Stimulated activated CD4-positive, alpha-beta T cell treated with anti-CD3 and anti-CD28 coated beads, Interleukin-12 subunit alpha, Interleukin-12 subunit beta, amount 100 ng/mL, for 4 hours (primary cell): ENCODE measurements around the gene CERS6.
"Not testable (repeated sequence)": the region's sequence is repeated elsewhere in the genome, so short reads cannot be mapped to it uniquely, and the experiment has no call there.

Experiments
- DNase-seq: peaks from one replicate; pipeline ENCODE4 v3.0.0-alpha.2; 2020

Gene CERS6

GRCh38 chr2:168502852-168503251, 46.8 kb downstream of the CERS6 start:
- not testable (repeated sequence) for DNase-seq

GRCh38 chr2:168503901-168504300, 47.8 kb downstream of the CERS6 start:
- DNase-seq = no peak

- no peak for DNase-seq
These were observed 48.3 kb downstream of the CERS6 start for GRCh38 chr2:168504323-168504722.

- DNase-seq = no peak
These were observed 54.2 kb downstream of the CERS6 start for GRCh38 chr2:168510125-168510756.

GRCh38 chr2:168514692-168515091, 58.6 kb downstream of the CERS6 start:
- no peak for DNase-seq

- DNase-seq = no peak
These were observed 59.4 kb downstream of the CERS6 start for GRCh38 chr2:168515502-168515901.

GRCh38 chr2:168517816-168518215, 61.7 kb downstream of the CERS6 start:
- DNase-seq = no peak

- DNase-seq = no peak
These were observed 62.5 kb downstream of the CERS6 start for GRCh38 chr2:168518555-168519066.

GRCh38 chr2:168519534-168520308, 63.6 kb downstream of the CERS6 start:
- DNase-seq = no peak

GRCh38 chr2:168521053-168521741, 65.1 kb downstream of the CERS6 start:
- DNase-seq = no peak

GRCh38 chr2:168522446-168522845, 66.4 kb downstream of the CERS6 start:
- DNase-seq = no peak

GRCh38 chr2:168524005-168524404, 67.9 kb downstream of the CERS6 start:
- no peak for DNase-seq

- DNase-seq = no peak
These were observed 68.9 kb downstream of the CERS6 start for GRCh38 chr2:168525020-168525419.

GRCh38 chr2:168525716-168526446, 69.8 kb downstream of the CERS6 start:
- DNase-seq = no peak

- DNase-seq = no peak
These were observed 70.6 kb downstream of the CERS6 start for GRCh38 chr2:168526641-168527040.

GRCh38 chr2:168528016-168528415, 71.9 kb downstream of the CERS6 start:
- no peak for DNase-seq

- no peak for DNase-seq
These were observed 72.4 kb downstream of the CERS6 start for GRCh38 chr2:168528469-168528868.

- DNase-seq = no peak
These were observed 73.2 kb downstream of the CERS6 start for GRCh38 chr2:168529054-168529833.

GRCh38 chr2:168529900-168530561, 74.0 kb downstream of the CERS6 start:
- no peak for DNase-seq

- no peak for DNase-seq
These were observed 75.0 kb downstream of the CERS6 start for GRCh38 chr2:168530982-168531622.

GRCh38 chr2:168534926-168535325, 78.9 kb downstream of the CERS6 start:
- DNase-seq = no peak
